ENCODE data around the gene UGT8.

Gene UGT8

DNA sequence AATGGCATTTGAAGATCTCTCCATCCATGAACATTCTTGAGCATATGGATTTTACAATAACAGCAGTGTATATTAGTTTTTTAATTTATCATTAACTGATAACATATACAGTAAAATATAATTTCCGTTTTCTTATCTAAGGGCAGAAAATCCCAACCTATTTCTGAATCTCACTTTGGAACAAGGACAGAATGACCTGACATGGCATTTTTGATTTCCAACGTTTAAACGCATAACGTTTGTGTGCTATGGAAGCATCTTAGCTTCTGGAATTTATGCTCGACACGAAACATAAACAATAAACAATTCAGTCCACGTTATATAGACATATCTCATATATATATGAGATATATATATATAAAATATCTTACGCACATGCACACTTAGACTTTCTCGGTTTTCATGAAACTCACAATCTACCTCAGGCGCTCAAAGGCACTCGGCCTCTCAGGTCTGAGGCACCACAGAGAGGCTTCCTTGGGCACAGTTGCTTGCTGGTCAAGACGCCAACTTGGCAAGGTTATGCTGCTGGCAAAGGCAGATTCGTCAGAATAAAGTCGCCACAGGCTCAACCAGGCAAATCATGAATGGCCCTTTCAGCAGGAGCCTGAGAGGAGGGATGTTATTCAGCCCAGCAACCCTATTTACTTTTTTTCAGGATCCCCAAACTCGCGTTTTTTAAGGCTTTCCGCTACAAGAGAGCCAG, 1.0 kb upstream of the UGT8 start:
- Histone ChIP-seq H3K4me2 (ENCODE audit: low read length) (peak overlapping the region; percentile 73), H3K4me1 (ENCODE audit: insufficient read depth, low read length, severe bottlenecking) (peaks cover 31% of the 10 kb centered on the region), H3K27ac (ENCODE audit: low read depth, low read length, poor library complexity, severe bottlenecking) (no peak overlapping the region), H3K9ac (ENCODE audit: low read length) (peak overlapping the region; percentile 76), H3K9me3 (ENCODE audit: low read length) (no peaks in the 10 kb centered on the region), H3K4me3 (ENCODE audit: low read depth, low read length, poor library complexity, severe bottlenecking) (peak overlapping the region; percentile 81), H3K27me3 (ENCODE audit: insufficient read depth, low read length) (peaks cover 3% of the 10 kb centered on the region; the same call in 1 of the 2 replicates), H3F3A (ENCODE audit: insufficient read depth, low read length) (no peaks in the 10 kb centered on the region), H4K20me1 (ENCODE audit: insufficient read depth, low read length) (no peaks in the 10 kb centered on the region), H3K79me2 (ENCODE audit: insufficient read depth, low read length) (peaks cover 14% of the 10 kb centered on the region), H3K9me2 (ENCODE audit: low read depth, low read length) (no peaks in the 10 kb centered on the region), H2AFZ (ENCODE audit: low read length) (peak overlapping the region; percentile 83), H3K36me3 (ENCODE audit: insufficient read depth, low read length) (peaks cover 4% of the 10 kb centered on the region; the same call in 1 of the 2 replicates)
- TF ChIP-seq, protein P1, sequence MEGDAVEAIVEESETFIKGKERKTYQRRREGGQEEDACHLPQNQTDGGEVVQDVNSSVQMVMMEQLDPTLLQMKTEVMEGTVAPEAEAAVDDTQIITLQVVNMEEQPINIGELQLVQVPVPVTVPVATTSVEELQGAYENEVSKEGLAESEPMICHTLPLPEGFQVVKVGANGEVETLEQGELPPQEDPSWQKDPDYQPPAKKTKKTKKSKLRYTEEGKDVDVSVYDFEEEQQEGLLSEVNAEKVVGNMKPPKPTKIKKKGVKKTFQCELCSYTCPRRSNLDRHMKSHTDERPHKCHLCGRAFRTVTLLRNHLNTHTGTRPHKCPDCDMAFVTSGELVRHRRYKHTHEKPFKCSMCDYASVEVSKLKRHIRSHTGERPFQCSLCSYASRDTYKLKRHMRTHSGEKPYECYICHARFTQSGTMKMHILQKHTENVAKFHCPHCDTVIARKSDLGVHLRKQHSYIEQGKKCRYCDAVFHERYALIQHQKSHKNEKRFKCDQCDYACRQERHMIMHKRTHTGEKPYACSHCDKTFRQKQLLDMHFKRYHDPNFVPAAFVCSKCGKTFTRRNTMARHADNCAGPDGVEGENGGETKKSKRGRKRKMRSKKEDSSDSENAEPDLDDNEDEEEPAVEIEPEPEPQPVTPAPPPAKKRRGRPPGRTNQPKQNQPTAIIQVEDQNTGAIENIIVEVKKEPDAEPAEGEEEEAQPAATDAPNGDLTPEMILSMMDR (IDR thresholded peaks at IDR 0.05; ENCODE audit: low read length), result no peak
- TF ChIP-seq EZH2 (IDR thresholded peaks at IDR 0.05; ENCODE audit: borderline replicate concordance, low read length), result no peak

DNA sequence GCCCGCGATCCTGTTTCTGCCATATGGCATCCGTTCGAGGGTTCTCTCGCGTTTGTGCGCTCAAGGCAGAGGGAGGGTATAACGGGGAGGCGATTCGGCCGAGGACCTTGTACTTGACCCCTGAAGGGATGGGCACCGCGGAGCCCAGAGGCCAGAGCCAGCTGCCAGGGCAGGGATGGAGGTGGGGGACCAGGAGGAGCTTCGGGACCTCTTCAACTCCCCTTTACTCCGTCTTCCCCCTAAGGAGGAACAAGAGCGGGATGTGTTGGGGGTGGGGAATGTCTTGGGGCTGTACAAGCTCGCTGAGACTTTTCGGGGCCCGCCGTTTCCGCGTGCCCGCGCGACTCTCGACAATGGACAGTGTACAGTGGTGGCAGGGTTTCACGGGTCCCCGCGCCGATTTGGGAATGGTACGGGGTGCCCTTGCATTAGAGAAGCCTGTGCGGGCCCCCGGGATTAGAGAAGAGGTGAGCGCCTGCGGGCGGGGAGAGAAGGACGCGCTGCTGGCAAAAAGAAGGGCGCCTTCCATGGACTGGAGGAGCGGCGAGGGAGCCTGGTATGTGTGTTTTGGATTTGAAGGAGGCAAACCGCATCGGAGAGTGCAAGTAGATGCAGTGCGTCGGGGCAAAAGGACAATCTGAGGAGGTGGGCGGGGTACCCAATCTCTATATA, 760 bp downstream of the UGT8 start:
- no peaks in the 10 kb centered on the region for H3F3A ChIP-seq (ENCODE audit: insufficient read depth, low read length)
- no peaks in the 10 kb centered on the region for H3K9me3 ChIP-seq (ENCODE audit: low read length)
- peaks cover 20% of the 10 kb centered on the region for H3K79me2 ChIP-seq (ENCODE audit: insufficient read depth, low read length)
- TF ChIP-seq, protein P1 (IDR thresholded peaks at IDR 0.05; ENCODE audit: low read length), result no peak
- TF ChIP-seq EZH2 (IDR thresholded peaks at IDR 0.05; ENCODE audit: borderline replicate concordance, low read length), result no peak
- H2AFZ ChIP-seq (ENCODE audit: low read length), result no peak overlapping the region
- H3K9me2 ChIP-seq (ENCODE audit: low read depth, low read length), result no peaks in the 10 kb centered on the region
- no peaks in the 10 kb centered on the region for H4K20me1 ChIP-seq (ENCODE audit: insufficient read depth, low read length)
- peaks cover 4% of the 10 kb centered on the region; the same call in 1 of the 2 replicates for H3K36me3 ChIP-seq (ENCODE audit: insufficient read depth, low read length)
- H3K27me3 ChIP-seq (ENCODE audit: insufficient read depth, low read length), result peaks cover 3% of the 10 kb centered on the region; the same call in 1 of the 2 replicates
- H3K9ac ChIP-seq (ENCODE audit: low read length), result peak overlapping the region; percentile 76
- H3K4me3 ChIP-seq (ENCODE audit: low read depth, low read length, poor library complexity, severe bottlenecking), result peak overlapping the region; percentile 81
- peak overlapping the region; percentile 73 for H3K4me2 ChIP-seq (ENCODE audit: low read length)
- H3K4me1 ChIP-seq (ENCODE audit: insufficient read depth, low read length, severe bottlenecking), result peaks cover 49% of the 10 kb centered on the region
- H3K27ac ChIP-seq (ENCODE audit: low read depth, low read length, poor library complexity, severe bottlenecking), result no peak overlapping the region

DNA sequence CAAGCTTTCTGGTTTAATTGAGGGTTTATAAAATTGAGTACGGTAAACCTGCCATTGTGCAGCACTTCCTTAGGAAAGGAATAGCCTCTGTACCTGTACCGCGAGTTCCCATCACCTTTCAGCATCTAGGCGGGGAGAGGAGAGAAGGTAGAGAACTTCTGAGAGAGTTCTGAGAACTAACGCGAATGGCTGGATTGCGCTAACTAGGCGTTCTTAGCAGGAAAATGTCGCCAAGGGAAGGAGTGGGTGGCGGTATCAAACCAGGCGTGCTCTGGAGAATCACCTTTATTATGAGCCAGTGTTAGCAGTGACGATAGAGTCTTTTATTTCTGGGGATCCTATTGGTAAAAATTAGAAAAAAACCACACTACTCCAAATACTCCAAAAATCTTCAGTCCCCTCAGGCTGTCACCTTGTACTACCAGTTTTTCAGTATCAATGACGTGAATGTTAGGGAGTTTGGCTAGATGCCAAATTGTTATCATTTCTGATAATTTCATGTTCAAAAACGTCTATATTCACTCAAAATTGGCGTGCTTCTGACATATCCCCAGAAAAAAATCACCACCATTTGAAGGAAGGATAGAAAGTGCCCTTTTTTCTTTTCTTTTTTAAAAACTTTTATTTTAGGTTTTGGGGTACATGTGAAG, 1.4 kb downstream of the UGT8 start:
- Histone ChIP-seq H3K27me3 (ENCODE audit: insufficient read depth, low read length) (peaks cover 3% of the 10 kb centered on the region; the same call in 1 of the 2 replicates), H4K20me1 (ENCODE audit: insufficient read depth, low read length) (no peaks in the 10 kb centered on the region), H3K9ac (ENCODE audit: low read length) (peak overlapping the region; percentile 76), H3K36me3 (ENCODE audit: insufficient read depth, low read length) (peaks cover 3% of the 10 kb centered on the region; the same call in 1 of the 2 replicates), H3K4me1 (ENCODE audit: insufficient read depth, low read length, severe bottlenecking) (peaks cover 55% of the 10 kb centered on the region), H3K4me3 (ENCODE audit: low read depth, low read length, poor library complexity, severe bottlenecking) (peak overlapping the region; percentile 81), H3K79me2 (ENCODE audit: insufficient read depth, low read length) (peaks cover 26% of the 10 kb centered on the region), H2AFZ (ENCODE audit: low read length) (no peak overlapping the region), H3K27ac (ENCODE audit: low read depth, low read length, poor library complexity, severe bottlenecking) (no peak overlapping the region), H3F3A (ENCODE audit: insufficient read depth, low read length) (no peaks in the 10 kb centered on the region), H3K9me3 (ENCODE audit: low read length) (no peaks in the 10 kb centered on the region), H3K4me2 (ENCODE audit: low read length) (peak overlapping the region; percentile 73), H3K9me2 (ENCODE audit: low read depth, low read length) (no peaks in the 10 kb centered on the region)
- TF ChIP-seq EZH2 (IDR thresholded peaks at IDR 0.05; ENCODE audit: borderline replicate concordance, low read length), result no peak
- TF ChIP-seq, protein P1 (IDR thresholded peaks at IDR 0.05; ENCODE audit: low read length), result no peak
